ENCODE results near the gene CDADC1.

- no peak for TF ChIP-seq CTCF (IDR thresholded peaks at IDR 0.05)
- TF ChIP-seq ZFX (IDR thresholded peaks at IDR 0.05; ENCODE audit: borderline replicate concordance): no peak
Observed at GRCh38 chr13:49311816-49312215, 64.1 kb downstream of the CDADC1 start.
